ENCODE results near the gene SEC14L1.
"Not testable (repeated sequence)": the region's sequence is repeated elsewhere in the genome, so short reads cannot be mapped to it uniquely, and the experiment has no call there.

The SEC14L1 gene

DNA sequence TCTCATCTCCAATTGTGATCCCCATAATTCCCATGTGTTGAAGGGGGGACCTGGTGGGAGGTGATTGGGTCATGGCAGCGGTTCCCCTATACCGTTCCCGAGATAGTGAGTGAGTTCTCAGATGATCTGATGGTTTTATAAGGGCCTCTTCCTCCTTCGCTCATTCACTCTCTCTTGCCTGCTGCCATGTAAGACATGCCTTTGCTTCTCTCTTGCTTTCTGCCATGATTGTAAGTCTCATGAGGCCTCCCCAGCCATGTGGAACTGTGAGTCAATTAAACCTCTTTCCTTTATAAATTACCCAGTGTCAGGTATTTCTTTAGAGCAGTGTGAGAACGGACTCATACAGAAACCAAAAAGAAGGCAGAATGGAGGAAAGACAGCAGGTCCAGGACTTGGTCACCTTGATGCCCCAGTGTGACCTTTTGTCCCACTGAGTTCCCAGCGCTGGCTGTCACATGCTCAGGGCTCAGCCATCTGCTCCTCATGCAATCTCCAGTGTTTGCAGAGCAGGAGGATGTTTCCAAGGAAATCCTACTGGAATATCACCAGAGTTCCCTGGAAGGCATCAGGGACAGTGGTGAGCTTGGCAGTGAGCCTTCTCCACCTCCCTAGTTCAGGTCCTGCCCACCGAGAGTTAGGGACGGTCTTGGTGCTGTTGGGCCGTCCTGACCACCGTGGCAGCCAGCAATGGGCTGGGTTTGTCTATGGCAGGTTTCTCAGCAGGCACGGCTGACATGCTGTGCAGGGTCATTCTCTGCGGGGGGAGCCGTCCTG is 96.7 kb downstream of the SEC14L1 start:
- no peak for DNase-seq (ENCODE audit: low read depth in 2 of 2)

DNA sequence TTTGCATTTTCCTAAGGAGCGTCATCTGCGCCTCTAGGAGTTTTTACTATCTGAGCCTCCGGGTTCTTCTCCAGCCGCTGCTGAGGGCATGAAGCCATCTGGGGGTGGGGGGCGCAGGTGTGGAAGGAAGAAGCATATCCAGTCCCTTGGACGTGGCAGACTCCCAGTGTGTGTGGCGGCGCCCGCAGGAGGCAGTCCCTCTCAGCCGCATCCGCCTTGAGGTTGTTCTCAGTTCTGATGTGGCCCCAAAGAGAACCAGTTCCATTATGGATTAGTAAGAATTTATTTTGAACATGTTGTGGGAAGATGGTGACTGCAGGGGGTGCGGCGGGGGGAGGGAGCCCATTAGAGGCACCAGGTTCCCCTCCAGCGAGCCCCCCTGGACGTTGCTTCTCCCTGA is 100.2 kb downstream of the SEC14L1 start:
- DNase-seq (ENCODE audit: low read depth in 2 of 2): no peak

DNA sequence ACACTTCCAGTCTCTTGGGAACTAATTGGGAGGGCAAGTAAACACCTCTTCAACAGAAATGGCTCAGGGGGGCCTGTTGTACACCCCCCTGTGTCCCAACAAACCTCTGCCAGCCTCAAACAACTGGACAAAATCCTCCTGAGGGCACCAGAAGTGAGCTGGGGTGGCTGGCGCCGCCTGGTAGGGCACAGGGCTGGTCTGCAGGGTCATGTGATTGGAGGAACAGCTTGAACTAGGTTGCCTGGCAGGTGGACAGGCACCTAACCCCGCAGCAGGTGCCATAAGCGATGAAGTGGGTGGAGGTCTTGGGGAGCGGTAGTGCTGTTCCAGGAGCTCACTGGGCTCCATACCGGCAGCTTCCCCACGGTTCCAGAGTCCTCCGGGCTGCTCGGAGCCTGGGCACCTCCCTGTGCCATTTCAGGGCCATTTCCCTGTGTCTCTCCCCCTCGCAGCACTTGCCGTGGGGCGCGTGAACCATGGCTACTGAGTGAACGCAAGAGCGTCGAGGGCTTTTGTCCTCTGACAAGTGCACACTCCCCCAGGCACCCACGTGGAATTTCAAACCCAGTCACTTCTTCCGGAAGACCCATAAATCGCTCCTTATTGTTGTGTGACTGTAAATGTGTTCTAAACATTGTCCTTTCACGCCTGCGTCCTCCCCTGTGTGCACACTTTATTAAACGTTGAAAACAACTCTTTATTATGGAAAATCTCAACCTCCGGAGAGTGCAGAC is 101.5 kb downstream of the SEC14L1 start:
- no peak for DNase-seq (ENCODE audit: low read depth in 2 of 2)

DNA sequence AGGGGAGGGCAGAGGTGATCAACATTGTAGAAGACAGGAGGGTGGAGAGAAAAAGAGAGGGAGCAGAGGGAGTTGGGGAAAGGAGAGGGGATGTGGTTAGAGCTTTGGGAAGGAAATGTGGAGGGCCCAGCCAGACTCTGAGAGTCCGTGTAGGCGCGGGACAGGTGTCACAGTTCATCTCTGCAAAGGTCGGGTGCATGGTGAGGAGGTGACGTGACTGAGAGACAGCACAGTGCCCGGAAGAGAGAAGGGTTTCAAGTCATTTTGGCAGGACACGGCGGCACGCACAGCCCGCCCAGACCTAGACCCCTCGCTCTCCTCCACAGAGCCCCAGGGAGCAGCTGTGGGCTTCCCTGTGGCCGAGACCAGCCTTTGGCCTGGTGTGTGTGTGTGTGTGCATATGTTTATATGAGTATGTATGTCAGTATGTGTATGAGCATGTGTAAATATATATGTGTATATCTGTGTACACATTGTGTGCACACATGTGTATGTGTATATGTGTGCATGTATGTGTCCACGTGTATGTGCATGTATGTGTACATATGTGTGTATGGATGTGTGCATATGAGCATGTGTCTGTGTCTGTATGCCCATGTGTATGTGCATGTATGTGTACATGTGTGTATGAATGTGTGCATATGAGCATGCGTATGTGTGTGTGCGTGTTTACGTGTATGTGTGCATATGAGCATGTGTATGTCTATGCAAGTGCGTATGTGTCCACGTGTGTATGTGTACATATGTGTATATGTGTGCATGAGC is 104.6 kb downstream of the SEC14L1 start:
- DNase-seq (ENCODE audit: low read depth in 2 of 2): no peak

DNA sequence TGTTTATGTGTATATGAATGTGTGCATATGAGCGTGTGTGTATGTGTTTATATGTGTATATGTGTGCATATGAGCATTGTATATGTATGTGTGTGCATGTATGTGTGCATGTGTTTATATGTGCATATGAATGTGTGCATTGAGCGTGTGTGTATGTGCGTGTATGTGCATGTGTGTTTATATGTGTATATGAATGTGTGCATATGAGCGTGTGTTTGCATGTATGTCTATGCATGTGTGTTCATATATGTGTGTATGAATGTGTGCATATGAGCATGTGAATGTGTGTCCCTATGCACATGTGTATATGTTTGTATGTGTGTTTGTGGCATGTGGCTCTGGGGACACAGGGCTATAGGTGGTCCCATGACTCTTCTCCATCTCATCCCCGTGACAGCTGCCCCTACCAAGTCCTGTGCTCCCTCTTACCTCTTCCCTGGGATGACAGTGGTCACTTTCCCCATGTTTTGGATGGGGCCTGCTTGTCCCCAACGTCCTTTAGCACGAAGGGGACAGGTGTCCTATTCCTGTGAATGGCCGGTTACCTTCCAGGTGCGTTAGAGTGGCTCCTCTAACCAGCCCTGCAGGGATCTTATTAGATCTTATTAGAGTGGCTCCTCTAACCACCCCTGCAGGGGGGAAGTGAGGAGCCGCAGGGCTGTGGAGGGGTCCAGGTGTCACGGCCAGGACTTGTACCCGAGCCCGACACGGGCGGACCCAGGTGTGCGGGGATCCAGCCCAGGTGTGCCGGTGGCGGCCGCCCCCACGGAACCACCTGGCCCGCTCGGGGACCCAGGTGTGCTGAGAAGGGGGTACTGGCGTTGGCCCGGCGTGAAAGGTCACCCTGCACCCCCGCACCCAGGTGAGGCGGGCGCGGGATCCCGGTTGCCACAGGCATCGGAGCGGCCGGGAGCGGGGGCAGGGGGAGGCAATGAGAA is 105.6 kb downstream of the SEC14L1 start:
- DNase-seq (ENCODE audit: low read depth in 2 of 2): no peak

DNA sequence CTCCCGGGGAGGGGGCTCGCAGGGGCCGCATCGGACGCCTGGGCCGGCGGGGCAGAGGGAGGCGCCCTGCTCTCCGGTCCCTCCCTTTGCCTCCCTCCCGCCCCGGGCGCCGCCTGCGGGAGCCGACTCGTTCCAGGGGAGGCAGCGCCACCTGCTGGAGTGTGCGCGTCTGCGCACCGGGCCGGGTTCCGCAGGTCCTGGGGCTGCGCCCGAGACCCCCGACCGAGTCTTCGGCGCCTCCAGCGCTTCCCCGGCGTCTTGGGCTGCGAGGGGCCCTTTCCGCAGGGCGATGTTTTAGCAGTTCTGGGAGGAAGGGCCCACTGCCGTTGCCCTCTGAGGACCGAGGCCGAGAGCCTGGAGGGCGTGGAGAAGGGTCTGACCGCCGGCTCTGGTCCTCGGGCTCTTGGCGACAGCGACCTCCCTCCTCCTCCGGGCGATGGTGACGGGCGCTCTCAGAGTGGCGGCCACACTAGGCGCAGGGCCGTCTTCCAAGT is 106.3 kb downstream of the SEC14L1 start:
- peak; percentile 77 to 84 for DNase-seq (ENCODE audit: low read depth in 2 of 2)

DNA sequence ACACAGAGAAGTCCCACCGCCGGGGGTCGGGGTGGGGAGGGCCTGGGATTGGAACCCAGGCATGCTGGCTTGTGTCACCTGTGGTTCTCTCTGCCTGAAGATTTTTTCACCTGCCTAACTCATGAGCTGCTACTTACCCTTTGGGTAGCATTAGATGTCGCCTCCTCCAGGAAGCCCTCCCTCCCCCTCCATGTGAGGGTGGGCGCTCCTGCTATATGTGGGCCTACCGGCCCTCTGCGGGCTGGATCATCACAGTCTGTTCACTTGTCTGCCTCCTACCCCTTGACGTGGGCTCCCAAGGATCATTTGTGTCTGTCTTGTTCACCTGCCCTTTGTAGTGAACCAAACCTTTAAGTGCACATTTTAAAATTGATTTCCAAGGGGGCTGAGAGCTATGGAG is 106.8 kb downstream of the SEC14L1 start:
- DNase-seq (ENCODE audit: low read depth in 2 of 2): no peak

DNA sequence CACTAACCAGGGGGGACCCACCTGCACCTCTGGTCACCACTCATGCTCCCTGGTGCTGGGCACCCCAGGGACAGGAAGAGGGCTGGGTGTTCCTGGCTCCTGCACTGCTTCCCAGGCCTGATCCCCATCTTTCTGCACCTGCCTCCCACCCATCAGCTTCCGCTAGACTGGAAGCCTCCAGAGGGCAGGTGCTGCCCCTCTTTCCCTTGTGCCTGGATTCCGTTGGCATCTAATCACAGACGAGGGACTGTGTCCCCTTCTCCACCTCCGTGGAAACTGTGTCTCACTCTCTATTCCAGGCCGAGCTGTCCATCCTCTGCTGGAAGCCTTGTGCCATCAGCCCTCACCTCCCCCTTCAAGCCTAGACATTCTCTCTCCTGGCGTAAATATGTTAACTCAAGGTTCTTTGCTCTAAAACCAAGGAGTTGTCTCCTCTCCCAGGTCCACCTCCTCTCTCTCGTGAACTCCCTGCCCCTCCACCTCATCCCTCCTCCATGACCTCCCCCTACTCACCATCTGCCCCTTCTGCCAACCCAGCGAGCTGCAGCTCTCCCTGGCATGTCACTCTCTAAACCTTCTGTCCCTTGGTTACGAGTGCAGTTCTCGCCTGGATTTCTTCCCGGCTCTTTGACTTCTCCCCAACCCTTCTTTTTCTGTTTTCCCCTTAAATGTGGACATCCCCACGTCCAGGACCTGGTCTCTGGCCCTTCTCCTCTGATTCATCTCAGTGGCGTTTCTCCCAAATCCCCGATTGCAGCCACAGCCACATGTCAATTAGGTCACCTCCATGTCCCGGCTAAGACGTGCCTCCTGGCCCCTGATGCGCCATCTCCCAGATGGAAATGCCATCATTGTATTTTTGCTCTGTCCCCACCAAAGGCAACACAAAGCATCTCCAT is 107.7 kb downstream of the SEC14L1 start:
- DNase-seq (ENCODE audit: low read depth in 2 of 2): no peak

DNA sequence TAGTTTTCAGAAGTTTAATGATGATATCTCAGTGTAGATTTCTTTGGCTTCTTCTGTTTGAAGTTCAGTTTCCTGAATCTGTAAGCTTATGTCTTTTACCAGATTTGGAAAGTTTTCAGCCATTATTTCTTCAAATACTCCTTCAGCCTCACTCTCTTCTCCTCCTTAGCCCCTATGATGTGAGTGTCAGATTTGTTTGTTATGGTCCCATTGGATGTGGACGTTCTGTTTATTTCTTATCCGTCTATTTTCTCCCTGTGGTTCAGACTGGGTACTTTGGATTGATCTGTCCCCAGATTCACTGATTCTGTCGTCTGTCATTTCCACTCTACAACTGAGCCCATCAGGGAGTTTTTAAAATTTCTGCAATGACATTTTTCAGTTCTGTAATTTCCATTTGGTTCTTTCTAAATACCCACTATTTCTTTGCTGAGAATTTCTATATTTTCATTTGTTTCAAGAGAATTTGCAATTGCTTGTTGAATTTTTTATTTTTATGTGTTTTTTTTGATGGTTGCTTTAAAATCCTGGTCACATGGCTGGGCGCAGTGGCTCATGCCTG is 110.9 kb downstream of the SEC14L1 start:
- no peak for DNase-seq (ENCODE audit: low read depth in 2 of 2)

DNA sequence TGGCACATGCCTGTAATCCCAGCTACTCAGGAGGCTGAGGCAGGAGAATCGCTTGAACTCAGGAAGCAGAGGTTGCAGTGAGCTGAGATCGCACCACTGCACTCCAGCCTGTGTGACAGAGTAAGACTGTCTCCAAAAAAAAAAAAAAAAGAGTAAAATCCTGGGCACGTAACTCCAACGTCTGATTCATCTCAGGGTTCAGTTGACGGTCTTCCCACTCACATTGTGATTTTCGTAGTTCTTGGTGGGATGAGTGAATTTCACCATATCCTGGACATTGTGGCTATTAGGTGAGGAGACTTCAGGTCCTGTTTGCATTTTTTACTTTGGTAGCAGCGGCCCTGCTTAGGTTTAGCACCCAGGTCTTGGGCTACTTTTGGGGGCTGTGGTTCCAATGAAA is 111.5 kb downstream of the SEC14L1 start:
- not testable (repeated sequence) for DNase-seq (ENCODE audit: low read depth in 2 of 2)

DNA sequence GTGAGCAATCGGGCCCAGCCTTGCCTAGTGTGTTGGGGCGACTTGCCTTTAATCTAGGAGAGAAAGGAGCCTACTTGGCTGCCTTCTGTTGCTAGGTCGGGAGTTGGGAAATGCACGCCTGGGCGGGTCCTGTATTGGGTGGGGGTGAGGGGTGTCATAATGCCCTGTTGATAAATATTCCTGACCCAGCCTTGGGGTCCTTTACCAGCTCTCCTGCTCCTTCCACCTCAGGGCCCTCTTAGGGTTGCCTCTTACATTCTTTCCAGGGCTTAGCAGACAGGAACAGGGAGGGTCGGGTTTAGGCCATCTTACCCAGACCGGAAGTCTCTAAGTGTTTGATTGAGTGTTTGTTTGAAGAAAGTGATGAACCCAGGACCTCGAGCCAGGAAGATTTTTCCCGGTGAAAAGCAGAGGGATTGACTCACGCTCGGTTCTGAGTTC is 112.9 kb downstream of the SEC14L1 start:
- no peak for DNase-seq (ENCODE audit: low read depth in 2 of 2)

DNA sequence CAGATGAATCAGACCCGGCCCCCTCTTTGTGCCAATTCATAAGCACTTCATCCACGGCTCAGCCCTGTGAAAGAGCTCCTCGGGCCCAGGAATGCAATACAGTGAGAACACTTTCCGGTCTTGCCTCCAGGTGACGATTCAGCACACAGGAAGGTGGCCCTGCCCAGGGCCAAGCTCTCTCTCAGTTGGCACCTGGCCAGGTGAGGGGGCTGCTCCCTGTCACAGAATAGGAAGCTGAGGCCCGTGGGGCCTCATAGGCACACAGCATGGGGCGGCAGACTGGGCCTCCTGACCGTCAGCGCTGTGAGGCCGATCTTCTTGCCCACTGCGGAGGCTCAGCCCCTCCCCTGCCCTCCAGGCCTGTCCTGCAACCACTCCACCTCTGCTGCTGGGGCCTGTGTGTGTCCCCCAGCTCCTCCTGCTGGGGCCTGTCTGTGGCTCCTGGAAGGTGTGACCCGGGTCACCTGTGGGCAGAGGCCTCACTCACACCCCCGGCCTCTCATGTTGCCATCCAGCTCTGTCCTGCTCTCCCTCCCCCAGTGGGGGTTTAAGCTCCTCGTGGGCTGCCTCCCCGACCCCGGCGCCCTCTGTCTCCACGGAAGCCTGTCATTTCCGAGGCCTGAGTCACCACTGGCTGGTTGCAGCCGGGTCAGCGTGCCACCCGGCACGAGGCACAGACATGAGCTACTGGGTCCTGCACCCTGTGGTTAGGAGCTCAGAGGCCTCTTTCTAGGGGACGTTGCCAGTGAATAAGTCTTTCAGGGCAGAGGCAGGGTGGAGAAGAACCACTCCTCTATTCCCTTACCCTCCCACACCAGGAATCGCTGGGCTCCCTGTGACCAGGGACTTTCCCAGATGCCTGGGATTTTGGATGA is 114.4 kb downstream of the SEC14L1 start:
- DNase-seq (ENCODE audit: low read depth in 2 of 2): no peak

DNA sequence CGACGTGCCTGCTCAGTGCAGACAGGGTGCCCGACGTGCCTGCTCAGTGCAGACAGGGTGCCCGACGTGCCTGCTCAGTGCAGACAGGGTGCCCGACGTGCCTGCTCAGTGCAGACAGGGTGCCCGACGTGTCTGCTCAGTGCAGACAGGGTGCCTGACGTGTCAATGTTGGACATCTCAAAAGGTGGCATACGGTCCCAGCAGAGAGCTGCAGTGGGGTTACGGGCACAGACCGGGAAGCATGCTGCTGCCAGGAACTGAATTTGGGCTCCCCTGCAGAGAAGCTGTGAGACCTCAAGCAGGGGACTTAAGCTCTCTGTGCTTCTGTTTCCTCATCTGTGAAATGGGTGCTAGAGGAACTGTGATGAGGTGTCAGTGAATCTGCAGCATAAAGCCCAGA is 115.2 kb downstream of the SEC14L1 start:
- not testable (repeated sequence) for DNase-seq (ENCODE audit: low read depth in 2 of 2)

DNA sequence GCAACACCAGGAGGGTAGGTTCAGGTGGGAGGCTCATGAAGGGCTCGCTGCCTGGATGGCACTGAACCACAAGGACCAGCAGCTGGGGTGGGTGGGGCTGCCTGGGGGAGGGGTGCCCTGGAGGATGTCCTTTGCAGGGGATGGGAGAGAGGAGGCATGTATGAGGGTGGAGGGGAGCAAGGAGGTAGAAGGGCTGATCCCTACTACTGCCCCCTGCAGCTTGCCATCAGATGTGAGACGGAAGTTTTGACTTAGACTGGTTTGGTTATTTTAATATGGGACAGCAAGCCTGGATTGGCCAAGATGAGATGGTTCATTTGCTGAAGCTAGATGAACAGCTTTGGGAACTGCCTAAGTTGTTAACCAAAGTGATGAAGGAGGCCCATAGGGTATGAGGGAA is 115.9 kb downstream of the SEC14L1 start:
- no peak for DNase-seq (ENCODE audit: low read depth in 2 of 2)

DNA sequence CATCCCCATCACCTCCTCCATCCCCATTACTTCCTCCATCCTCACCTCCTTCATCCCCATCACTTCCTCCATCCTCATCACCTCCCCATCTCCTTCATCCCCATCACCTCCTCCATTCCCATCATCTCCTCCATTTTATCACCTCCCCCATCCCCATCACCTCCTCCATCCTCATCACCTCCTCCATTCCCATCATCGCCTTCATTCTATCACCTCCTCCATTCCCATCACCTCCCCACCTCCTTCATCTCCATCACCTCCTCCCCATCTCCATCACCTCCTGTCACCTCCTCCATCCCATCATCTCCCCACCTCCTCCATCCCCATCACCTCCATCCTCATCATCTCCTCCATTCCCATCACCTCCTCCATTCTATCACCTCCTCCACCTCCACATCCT is 116.4 kb downstream of the SEC14L1 start:
- DNase-seq (ENCODE audit: low read depth in 2 of 2): no peak

DNA sequence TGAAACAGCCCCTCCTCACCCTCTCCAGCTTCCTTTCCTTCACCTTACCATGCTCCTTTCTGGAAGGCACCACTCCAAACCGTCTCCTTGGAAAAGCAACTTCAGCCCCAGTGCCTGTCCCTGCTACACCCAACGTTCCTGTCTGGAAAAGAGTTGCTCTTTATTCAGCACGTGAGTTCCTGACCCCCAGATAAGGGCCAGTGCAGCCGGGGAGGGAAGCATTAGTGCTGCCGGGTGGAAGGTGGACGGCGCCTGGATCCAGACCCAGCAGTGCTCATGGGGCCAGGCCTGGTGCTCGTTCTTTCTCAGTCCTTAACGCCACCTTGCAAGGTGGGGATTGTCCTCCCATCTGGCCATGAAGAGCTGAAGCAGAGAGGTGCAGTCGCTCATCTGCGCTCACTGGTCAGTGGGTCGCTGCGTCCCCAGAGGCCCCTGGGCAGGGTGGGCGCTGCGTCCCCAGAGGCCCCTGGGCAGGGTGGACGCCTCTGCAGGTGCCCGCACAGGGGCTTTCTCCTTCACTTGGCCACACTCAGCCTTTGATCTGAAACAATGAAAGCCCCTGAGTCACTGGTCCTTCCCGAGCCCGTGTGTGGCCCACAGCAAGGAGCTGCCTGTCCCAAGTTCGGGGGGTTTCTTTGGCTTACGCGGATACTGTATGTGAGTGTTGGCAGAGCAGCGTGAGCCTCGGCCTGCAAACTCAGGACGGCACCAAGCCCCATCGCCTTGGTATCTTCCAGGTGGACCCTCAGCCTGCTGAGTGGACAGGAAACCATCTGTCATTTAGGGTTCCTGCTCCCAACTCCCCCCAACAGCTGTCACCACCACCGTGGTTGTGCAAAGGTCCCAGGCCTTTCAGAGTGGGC is 117.1 kb downstream of the SEC14L1 start:
- DNase-seq (ENCODE audit: low read depth in 2 of 2): no peak

DNA sequence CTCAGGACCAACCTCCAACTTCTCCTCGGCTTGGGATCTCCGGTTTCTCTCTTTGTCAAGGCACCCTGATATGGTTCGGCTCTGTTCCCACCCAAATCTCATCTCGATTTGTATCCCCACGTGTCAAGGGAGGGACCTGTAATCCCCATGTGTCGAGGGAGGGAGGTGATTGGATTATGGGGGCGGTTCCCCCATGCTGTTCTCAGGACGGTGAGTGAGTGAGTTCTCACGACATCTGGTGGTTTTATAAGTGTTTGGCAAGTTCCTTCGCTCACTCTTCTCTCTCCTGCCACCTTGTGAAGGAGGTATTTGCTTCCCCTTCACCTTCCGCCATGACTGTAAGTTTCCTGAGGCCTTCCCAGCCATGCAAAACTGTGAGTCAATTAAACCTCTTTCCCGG is 117.9 kb downstream of the SEC14L1 start:
- no peak for DNase-seq (ENCODE audit: low read depth in 2 of 2)
